H1 (cell line): ENCODE data around the gene SLC30A7. TPM values are rescaled to one million over a fixed set of nuclear protein-coding genes. Genes with fewer than 3 reads are reported as not detected.

Experiments
- CBX5 ChIP-seq: fragments of 300-800, 300-1000 bp; sonication (generic); IDR thresholded peaks from 2 replicates; pipeline ENCODE4 v1.7.1; 2016; ENCODE audit warnings: antibody characterized with exemption, low read length, low read depth
- SIN3A ChIP-seq, 2 experiments: IDR thresholded peaks in 1 of 2; conservative IDR thresholded peaks in 1 of 2; 2 replicates each; pipeline ENCODE4 v1.6.1; 2011 to 2012; ENCODE audit warnings: low read length in 2 of 2, improper control_type of control experiment in 1 of 2, low read depth in 1 of 2, mild to moderate bottlenecking in 1 of 2
- TEAD4 ChIP-seq: IDR thresholded peaks from 2 replicates; pipeline ENCODE4 v1.6.1; 2012; ENCODE audit warnings: low read depth, low read length, inconsistent platforms, mixed read lengths
- polyA plus RNA-seq, 7 experiments: library from polyadenylated mRNA; depleted of rRNA in 3 of 7; stranded (reverse) in 5 of 7; unstranded in 2 of 7; fragments of >200 nt in 5 of 7; fragments of 200-250 nt in 2 of 7; gene quantifications; 1 replicate in 5 of 7; 2 replicates in 1 of 7; 4 replicates in 1 of 7; pipeline versions ENCODE4 v1.2.1 to v1.2.3, GENCODE V29; 2011 to 2013; ENCODE audit warnings: missing spikeins in 2 of 7, mixed read lengths in 2 of 7
- total RNA-seq: library from RNA; stranded (reverse); fragmentation: NEBNext Ultra II Directional; extraction: Animal tissue kit (Norgen Biotek cat#: 25700); gene quantifications from 2 replicates; pipeline ENCODE4 v1.2.1, GENCODE V29; 2021
- TF ChIP-seq, protein P1 (sequence below), 3 experiments: IDR thresholded peaks; 1 replicate in 2 of 3; 2 replicates in 1 of 3; pipeline versions ENCODE4 v1.5.1 to v1.6.1; 2011; ENCODE audit warnings: low read length in 3 of 3, mild to moderate bottlenecking in 3 of 3, inconsistent platforms in 2 of 3, low read depth in 1 of 3, moderate library complexity in 1 of 3; ENCODE audit not compliant: insufficient read depth in 1 of 3; ENCODE audit errors: control extremely low read depth in 1 of 3

Gene SLC30A7
- total and polyA plus RNA-seq, 2 of the 8 experiments (the other 6 are each of a cell fraction or from before 2014, with no cell fraction given), result 5.5 to 22.1 TPM

DNA sequence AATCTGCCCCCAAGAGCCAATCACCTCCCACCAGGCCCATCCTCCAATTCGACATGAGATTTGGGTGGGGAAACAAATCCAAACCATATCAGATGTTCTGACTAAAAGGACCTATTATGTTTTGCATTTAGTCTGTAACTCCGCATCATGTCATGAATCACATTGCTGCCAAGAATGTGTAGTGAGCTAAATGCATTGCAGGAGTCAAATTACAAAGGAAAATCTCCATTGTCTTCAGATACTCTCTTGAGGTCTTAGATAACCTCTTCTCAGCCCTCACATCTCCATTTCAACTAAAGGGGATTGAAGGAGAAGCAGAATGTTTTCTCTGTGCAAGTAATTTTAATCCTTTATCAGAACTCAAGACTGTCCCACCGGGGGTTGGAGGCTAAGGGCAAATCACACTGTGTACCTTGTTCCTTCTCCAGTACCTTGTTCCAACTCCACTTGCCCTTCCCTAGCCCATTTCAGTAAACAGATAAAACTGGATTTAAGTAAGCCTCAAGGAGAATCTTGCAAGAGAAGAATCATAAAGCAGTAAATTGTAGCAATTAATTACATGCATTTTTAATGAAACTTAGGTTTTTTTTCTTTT lies 35.4 kb upstream of the SLC30A7 start (continued):
- no peak for TF ChIP-seq TEAD4
- TF ChIP-seq, protein P1, sequence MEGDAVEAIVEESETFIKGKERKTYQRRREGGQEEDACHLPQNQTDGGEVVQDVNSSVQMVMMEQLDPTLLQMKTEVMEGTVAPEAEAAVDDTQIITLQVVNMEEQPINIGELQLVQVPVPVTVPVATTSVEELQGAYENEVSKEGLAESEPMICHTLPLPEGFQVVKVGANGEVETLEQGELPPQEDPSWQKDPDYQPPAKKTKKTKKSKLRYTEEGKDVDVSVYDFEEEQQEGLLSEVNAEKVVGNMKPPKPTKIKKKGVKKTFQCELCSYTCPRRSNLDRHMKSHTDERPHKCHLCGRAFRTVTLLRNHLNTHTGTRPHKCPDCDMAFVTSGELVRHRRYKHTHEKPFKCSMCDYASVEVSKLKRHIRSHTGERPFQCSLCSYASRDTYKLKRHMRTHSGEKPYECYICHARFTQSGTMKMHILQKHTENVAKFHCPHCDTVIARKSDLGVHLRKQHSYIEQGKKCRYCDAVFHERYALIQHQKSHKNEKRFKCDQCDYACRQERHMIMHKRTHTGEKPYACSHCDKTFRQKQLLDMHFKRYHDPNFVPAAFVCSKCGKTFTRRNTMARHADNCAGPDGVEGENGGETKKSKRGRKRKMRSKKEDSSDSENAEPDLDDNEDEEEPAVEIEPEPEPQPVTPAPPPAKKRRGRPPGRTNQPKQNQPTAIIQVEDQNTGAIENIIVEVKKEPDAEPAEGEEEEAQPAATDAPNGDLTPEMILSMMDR (IDR thresholded peaks at IDR 0.05; ENCODE audit: control extremely low read depth in 1 of 3, insufficient read depth in 1 of 3, low read depth in 1 of 3, low read length in 3 of 3), result no peak
- TF ChIP-seq CBX5, result no peak
- no peak for TF ChIP-seq SIN3A (conservative IDR thresholded peaks at IDR 0.05 in 1 of 2, IDR thresholded peaks at IDR 0.05 in 1 of 2; ENCODE audit: low read depth in 1 of 2, low read length in 2 of 2)
- TF ChIP-seq, all 59 proteins: peak for 0
